Activated T-cell treated with anti-CD3 and anti-CD28 coated beads for 48 hours (primary cell): ENCODE results near the gene GNAQ.
"Not testable (repeated sequence)": the region's sequence is repeated elsewhere in the genome, so short reads cannot be mapped to it uniquely, and the experiment has no call there.

Source experiments
- DNase-seq: peaks from one replicate; pipeline ENCODE4 v3.0.0-alpha.2; 2020; ENCODE audit warnings: low read depth

GNAQ gene

DNA sequence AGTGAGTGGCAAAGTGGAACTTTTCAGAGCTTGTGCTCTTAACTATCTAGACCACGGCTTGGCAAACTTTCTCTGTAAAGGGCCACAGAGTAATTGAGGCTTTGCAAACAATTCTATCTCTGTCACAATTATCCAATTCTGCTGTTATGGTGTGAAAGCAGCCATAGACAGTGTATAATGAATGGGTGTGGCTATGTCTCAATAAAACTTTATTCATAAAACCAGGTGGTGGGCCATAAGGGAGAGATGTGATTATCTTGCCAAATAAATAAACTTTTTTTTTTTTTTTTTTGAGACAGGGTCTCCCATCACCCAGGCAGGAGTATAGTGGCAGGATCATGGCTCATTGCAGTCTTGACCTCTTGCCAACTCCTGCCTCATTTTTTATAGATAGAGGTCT, 304.8 kb downstream of the GNAQ start:
- DNase-seq: no peak

DNA sequence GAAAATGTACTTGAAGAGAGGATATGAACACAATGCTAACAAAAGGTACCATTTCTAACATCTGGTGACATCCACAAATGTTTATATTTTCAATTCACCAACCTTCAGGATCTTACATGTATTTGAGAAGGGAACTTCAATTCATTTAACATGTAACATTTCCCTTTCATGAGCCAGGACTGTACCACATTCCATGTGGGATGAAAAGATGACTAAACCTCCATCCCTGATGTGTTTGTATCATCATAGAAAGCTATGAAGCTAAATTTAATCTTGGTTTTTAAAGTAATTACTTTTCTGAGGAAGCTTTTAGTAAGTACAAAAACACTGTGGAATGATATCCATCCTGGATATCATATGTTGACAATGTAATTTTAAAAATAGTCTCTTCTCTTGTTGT, 305.3 kb downstream of the GNAQ start:
- no peak for DNase-seq

DNA sequence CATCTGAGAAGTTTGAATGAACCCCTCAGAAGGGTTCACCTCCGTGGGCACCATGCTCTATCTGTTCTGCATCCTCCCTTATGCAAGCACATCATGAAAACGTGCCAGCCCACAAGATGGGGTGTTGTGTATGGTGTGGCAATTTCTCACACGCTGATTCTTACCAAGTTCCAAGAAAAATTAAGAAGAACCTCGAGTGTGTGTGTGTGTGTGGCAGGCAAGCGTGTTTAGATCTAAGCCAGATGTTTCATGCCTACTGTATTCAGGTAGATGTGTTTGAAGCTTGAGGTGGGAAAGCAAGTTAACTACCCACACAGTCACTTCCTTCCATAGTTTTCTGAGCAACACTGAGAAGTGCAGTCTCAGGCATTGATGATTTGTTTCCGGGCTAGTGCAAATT, 305.8 kb downstream of the GNAQ start:
- DNase-seq: peak; percentile 18

DNA sequence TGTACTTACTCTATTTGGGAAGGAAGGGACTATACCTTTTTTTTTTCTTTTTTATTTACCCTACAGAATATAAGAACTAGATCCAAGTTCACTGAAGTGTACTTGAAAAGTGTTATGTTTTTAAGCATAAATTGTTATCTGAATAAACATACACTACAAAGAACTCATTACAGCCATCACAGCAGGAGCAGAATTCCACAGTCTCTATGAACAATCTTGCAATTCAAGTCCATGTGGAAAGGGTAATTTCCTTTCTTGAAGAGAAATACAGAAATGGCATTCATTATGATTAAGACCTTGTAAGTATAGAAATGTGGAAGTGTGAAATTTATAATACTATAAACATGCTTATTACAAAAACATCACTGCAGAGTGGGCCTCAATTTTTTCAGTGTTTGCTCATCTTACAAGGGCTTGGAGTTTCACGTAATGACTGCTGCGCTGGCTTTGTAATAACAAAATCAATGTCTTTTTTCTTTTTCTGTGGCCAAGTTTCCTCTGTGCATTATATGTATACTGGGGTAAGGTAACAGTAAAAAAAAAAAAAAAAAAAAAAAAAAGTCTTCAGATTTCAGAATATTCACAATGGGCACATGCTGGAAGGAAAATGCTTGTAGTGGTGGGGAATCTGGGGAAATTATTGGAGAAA, 306.4 kb downstream of the GNAQ start:
- no peak for DNase-seq

DNA sequence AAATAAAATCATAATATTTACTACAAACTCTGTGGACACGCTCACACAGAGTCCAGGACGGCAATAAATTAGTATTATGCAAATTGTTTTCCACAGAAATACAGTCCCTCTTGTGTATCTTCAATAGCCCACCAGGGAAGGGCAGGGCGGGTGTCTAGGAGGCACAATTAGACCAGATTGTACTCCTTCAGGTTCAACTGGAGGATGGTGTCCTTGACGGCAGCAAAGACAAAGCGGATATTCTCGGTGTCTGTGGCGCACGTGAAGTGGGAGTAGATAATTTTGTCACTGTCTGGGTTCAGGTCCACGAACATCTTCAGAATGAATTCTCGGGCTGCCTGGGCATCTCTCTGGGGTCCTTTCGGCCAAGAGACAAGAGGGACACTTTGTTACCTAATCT, 310.5 kb downstream of the GNAQ start:
- not testable (repeated sequence) for DNase-seq

DNA sequence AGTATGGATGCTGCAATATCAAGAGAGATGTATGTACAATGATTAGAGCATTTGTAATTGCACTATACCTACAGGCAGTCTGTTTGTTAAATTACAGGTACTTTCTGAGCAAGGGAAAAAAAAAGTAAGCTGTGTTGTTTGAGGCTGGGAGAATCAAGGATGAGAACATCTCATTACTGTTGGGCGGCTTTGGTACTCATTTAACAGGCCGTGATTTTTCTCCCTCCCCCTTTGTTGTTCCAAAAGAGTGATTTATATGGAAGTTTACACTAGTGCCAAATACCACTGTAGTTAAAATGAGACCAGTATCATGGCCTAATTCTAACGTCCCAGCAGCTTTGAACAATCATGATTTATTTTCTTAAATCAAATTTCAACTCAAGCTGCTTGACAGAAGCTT, 312.3 kb downstream of the GNAQ start:
- no peak for DNase-seq

GRCh38 chr9:77718298-77718640, 313.3 kb downstream of the GNAQ start:
- not testable (repeated sequence) for DNase-seq

DNA sequence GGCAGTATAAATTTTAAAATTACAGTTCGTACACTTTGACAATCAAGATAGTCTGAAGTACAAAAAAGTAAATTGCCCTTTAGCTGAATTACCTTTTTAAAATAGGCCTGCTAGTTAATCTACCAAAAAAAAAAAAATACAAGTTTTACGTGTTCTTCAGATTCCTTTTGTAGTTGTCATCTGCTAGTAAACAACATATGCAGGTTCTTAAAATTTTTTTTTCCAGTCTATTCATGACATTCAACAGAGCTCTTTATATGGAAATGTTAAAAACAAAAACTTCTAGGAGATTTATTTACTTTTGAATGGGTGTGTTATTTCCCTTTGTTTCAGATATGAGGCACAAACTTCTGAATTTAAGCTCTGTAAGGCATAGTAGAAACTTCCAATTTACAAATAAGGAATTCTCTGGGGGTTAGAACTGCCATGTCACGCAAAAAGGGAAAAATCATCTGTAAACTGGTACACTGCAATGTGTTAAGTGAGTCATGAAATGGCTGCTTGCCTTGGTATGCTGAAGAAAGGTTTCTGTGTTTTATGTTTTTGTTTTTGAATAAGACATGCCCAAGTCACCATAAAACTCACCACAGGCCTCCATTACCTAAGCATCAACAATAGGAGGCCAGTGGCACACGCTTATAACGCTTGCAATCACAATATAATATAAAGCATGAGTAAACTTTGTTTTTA, 313.9 kb downstream of the GNAQ start:
- not testable (repeated sequence) for DNase-seq

GRCh38 chr9:77714077-77714549, 317.5 kb downstream of the GNAQ start:
- DNase-seq: no peak

DNA sequence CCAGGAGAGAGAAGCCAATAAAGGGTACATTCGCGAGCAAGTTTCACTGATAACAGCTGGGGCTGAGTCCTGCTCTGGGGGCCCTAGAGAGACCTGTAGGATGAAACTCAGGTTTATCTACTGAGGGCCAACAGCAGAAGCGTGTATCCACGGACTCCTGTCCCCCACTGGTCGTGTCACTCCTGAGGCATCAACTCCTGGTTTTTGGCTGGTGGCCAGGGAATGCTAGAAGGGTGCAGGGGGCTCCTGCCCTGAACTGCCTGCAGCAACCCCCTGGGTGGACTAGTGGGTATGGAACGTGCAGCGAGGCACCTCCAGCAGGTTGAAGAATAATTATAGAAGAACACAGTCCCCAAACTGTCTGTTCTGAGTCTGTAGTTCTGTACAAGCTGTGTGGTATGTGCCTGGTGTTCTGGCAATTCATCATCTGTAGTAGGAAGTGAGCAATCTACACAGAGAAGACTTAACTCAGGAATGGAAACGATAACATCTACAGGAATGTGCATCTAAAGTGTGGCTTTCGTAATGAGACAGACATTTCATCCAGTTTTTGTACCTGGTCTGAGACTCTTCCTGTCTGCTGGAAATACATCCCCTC, 319.0 kb downstream of the GNAQ start:
- DNase-seq: no peak

DNA sequence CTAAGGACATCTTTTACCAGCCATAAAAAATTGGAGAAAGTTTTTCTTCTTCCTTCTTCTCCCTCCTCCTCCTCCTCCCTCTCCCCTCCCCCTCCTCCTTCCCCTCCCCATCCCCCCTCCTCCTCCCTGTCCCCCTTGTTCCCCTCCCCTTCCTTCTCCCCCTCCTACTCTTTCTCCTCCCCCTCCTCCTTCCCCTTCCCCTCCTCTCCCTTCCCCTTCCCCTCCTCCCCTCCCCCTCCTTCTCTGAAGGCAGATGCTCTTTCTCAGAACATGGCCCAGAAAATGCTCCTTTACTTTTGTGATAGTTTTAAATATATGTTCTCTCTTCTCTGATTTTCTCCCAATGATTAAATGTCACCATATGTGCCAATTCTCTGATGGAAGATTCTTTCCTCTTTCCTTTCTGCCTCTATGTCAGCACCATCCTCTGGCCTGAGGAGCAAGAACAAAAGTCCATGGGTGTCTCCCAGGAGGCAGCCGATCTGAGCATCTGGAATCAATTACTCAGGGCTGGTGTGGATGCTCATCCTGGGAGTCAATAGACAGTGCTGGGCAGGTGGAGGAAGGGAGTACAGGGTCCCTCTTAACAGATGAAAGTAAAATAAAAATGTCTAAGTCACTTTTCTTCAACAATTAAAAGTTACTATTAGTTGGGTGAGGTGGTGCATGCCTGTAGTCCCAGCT, 320.5 kb downstream of the GNAQ start:
- DNase-seq: no peak

DNA sequence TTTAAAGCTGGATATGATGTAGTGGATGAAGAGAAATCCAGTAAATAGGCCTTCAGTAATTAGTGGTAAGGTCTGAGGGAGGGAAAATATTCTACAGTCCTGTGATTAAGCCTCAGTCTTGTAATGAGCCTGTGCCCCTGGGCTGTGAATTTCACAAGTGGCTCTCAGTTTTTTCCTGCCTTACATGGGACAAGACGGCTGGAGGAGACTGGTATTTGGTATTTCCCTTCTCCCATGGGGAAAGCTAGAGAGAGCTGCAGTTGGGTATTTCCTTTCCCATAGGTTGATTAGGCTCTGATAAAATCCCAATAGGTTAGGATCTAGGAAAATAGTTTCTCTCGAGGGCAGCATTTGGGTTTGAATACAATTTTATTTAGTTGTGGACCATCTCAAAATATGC, 321.3 kb downstream of the GNAQ start:
- DNase-seq: no peak

GRCh38 chr9:77708064-77708815, 323.4 kb downstream of the GNAQ start:
- no peak for DNase-seq

GRCh38 chr9:77707383-77708063, 324.1 kb downstream of the GNAQ start:
- DNase-seq: no peak

- DNase-seq: no peak
Observed at GRCh38 chr9:77705636-77706035, 326.0 kb downstream of the GNAQ start.

DNA sequence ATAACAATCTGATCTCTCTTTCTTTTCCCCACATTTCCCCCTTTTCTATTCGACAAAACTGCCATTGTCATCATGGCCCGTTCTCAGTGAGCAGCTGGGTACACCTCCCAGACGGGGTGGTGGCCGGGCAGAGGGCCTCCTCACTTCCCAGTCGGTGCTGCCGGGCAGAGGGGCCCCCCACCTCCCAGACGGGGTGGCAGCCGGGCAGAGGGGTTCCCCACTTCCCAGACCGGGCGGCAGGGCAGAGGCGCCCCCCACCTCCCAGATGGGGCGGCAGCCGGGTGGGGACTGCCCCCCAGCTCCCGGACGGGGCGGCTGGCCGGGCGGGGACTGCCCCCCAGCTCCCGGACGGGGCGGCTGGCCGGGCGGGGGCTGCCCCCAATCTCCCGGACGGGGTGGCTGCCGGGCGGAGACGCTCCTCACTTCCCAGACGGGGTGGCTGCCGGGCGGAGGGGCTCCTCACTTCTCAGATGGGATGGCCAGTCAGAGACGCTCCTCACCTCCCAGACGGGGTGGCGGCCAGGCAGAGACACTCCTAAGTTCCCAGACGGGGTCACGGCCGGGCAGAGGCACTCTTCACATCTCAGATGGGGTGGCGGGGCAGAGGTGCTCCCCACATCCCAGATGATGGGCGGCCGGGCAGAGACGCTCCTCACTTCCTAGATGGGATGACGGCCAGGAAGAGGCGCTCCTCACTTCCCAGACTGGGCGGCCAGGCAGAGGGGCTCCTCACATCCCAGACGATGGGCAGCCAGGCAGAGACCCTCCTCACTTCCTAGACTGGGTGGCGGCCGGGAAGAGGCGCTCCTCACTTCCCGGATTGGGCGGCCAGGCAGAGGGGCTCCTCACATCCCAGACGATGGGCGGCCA, 328.9 kb downstream of the GNAQ start:
- DNase-seq: not testable (repeated sequence)

DNA sequence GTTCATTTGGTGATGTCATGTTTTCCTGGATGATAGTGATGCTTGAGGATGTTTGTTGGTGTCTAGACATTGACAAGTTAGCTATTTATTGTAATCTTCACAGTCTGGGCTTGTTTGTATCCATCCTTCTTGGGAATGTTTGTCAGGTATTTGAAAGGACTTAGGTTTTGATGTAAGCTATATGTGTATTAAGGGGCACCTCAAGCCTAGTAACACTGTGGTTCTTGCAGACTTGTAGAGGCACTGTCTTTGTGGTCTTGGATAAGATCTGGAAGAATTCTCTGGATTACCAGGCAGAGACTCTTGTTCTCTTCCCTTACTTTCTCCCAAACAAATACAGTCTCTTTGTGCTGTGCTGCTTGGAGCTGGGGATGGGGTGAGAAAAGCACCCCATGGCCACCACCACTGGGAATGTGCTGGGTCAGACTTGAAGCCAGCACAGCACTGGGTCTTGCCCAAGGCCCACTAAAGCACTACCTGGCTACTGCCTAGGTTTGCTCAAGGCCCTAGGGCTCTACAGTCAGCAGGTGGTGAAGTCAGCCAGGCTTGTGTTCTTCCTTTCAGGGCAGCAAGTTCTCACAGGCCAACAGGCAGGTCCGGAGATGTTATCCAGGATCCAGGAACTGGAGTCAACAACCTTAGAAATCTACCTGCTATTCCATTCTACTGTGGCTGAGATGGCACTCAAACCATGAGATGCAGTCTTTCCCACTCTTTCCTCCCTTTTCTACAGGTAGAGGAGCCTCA, 334.2 kb downstream of the GNAQ start:
- no peak for DNase-seq

- DNase-seq: not testable (repeated sequence)
Observed at GRCh38 chr9:77690723-77691122, 340.9 kb downstream of the GNAQ start.

GRCh38 chr9:77690119-77690518, 341.5 kb downstream of the GNAQ start:
- not testable (repeated sequence) for DNase-seq

- DNase-seq: not testable (repeated sequence)
Observed at GRCh38 chr9:77687737-77688136, 343.9 kb downstream of the GNAQ start.
